ENCODE measurements around the gene NXN. TPM values are rescaled to one million over a fixed set of nuclear protein-coding genes. Genes with fewer than 3 reads are reported as not detected.
"Not testable (repeated sequence)": the region's sequence is repeated elsewhere in the genome, so short reads cannot be mapped to it uniquely, and the experiment has no call there.

Gene NXN
- polyA plus RNA-seq, 4 donors, result 33.3 to 42.1 (median 38.8) TPM

- DNase-seq (ENCODE audit: low read depth in 4 of 4, low spot score in 3 of 4), result no peak
Measured at GRCh38 chr17:924711-925475, 54.7 kb downstream of the NXN start.

- not testable (repeated sequence) for DNase-seq (ENCODE audit: low read depth in 4 of 4, low spot score in 3 of 4)
Measured at GRCh38 chr17:924306-924705, 55.3 kb downstream of the NXN start.

- no peak for DNase-seq (ENCODE audit: low read depth in 4 of 4, low spot score in 3 of 4)
Measured at GRCh38 chr17:923633-924032, 55.9 kb downstream of the NXN start.

DNA sequence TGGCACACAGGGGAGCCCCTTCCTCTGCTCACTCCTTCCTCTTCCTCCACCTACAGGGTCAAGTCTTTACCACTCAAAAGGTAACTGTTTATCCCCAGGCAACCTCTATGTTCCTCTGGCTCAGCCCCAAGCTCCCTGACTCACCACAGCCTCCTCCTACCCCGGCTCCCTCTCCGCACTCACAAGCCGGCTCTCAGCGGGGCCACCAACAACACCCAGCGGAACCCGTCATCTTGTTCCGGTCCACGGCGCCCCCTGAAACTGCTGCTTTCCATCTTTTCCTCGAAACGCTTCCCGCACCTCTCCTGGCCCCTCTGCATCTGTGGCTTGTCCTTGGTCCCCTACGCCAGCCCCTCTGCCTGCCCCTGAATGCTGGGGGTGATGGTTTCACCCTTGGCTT is 58.4 kb downstream of the NXN start:
- DNase-seq (ENCODE audit: low read depth in 4 of 4, low spot score in 3 of 4), result no peak

DNA sequence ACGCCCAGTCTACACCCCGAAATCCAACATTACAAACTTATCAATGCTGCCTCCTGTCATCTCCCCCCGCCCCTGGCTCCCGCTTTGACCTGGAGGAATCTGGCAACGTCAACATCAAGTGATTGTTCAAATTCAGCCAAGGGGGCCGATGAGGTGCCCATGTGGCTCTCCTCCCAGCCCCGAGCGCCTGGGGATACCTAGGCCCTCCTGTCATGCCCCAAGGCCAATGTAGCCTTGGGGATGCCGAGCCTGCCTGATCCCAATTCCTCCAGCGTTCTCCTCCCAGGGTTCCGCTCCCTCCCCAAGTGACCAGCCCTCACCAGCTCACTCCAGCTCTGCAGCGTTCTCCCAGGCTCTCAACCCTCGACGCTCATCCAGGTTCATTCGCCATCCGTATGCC is 59.4 kb downstream of the NXN start:
- DNase-seq (ENCODE audit: low read depth in 4 of 4, low spot score in 3 of 4), result no peak

DNA sequence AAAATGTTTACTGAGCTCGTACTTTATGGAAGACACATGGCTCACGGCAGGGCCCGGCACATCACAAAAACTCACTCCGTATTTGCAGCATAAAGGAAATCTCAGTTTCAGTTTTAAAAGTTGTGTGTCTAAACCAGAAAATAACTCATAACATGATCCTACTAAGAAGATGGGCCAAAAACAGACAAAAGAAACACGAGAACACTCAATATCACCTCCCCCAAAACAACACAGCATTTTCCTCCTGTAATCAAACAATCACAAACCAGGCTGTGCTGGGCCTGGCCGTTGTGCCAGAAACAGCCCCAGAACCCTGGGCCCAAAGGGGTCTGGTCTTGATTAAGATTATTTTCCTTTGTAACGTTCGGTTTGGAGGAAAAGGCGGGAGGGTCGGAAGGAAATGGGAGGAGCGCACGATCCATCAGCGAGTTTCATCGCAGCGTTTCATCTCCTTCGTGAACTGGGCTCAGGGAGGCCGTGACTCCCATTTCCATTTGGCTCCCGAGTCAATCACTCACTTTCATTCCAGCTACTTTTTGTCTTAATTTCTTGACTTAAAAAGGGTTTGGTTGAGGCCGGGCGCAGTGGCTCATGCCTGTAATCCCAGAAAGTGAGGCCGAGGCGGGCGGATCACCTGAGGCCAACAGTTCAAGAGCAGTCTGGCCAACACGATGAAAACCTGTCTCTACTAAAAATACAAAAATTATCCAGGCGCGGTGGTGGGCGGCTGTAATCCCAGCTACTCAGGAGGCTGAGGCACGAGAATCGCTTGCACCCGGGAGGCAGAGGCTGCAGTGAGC is 61.4 kb downstream of the NXN start:
- DNase-seq (ENCODE audit: low read depth in 4 of 4, low spot score in 3 of 4), result no peak

DNA sequence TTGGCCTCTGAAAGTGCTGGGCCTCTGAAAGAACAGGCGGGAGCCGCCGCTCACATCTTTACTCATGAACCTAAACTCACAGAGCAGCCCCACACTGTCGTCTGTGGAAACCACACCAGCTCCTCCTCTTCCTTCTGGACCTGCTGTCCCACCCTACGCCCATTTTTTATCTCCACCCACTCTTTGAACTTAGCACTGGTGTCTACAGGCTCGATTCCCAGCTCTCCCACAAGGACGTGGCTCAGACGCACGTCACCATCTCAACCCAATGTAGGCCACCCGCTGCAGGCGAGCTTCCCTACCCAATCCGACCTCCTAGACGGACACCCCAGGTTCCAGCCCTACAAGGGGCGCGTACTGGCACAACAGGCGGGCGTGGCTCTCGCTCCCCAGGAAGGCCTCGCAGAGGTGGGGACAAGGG is 62.2 kb downstream of the NXN start:
- DNase-seq (ENCODE audit: low read depth in 4 of 4, low spot score in 3 of 4), result no peak

- no peak for DNase-seq (ENCODE audit: low read depth in 4 of 4, low spot score in 3 of 4)
Measured at GRCh38 chr17:916315-916714, 63.3 kb downstream of the NXN start.

DNA sequence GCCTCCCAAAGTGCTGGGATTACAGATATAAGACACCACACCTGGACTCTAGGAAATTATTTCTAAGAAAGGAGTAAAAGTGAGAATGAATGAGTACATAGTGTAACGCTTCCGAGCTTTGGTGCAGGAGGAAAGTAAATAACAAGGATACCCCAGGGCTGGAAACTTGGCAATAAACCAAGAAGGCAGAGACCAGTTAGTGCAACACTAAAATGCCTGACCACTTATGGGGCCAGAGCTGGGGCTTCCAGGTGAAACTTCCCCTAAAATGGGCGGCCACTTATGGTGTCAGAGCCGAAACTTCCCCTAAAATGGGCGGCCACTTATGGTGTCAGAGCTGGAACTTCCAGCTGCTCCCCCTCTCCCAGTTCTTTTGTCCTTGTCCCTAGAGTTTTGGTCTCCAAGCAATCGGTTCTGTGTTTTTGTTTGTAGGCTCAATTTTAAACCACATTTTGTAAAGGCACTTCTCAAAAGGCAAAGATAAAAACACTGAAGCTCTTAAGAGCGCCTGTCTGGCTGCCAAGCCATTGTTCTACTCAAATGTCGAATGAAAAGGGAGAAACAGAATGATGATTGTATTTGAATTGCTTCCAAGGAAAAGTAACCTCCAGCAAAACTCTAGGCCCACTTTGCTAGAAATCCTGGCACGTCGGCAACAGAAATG is 63.9 kb downstream of the NXN start:
- DNase-seq (ENCODE audit: low read depth in 4 of 4, low spot score in 3 of 4), result no peak

- no peak for DNase-seq (ENCODE audit: low read depth in 4 of 4, low spot score in 3 of 4)
Measured at GRCh38 chr17:914561-914960, 65.0 kb downstream of the NXN start.

GRCh38 chr17:913207-913606 is 66.4 kb downstream of the NXN start:
- DNase-seq (ENCODE audit: low read depth in 4 of 4, low spot score in 3 of 4), result no peak

GRCh38 chr17:909642-910323 is 69.8 kb downstream of the NXN start:
- DNase-seq (ENCODE audit: low read depth in 4 of 4, low spot score in 3 of 4), result no peak

DNA sequence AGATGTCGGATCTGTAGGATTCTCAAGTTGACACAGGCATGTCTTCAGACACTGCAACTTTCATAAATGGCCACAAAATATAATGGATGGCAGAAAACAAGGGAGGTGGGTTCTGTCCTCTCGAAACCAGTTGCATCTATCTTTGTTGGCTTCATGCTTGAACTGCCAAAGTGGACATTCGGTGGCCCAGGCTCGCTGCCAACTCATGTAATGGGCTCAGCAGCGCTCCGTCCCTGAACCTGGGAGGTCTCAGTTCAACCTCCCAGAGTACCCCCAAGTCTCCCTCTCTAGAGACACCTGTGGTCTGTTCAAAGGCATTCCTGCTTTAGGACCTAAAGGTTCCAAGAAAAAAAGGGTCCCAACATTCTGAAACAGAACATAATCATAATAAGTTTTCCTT is 71.9 kb downstream of the NXN start:
- no peak for DNase-seq (ENCODE audit: low read depth in 4 of 4, low spot score in 3 of 4)

- DNase-seq (ENCODE audit: low read depth in 4 of 4, low spot score in 3 of 4), result not testable (repeated sequence)
Measured at GRCh38 chr17:905708-906107, 73.9 kb downstream of the NXN start.

DNA sequence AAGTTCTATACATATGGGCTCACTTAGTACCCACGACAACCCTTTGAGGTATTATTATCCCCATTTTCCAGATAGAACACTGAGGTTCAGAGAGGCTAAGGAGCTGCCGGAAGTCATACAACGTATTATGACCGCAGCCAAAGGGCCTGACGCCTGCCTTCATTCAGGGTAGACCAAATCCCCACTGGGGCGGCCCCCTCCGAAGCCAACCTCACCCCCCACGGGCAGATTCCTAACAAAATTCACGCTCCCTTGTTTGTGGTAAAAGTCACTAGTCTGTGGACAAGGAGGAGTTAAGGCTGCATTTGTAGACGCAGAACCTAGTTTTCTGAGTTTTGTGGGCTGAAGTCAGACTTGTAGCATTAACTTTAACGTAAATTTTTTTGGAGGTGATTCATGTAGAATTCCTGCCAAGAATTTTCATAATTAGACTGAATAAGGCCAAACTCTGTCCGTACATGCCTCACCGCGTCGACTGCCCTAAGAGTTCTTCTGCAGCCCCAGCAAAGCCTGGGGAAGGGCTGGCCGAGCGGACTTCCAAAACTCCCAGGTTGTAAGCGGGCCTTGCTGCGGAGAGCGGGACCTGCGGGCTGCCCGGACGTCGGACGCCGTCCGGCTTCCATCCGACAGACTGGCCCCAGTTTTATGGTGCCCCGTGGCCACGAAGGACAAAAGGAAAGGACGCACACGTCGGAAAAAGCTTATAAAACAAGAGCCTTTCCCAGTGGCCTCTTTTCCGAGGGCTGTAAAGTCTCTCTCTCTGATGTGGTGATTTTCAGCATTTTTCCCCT is 75.7 kb downstream of the NXN start:
- no peak for DNase-seq (ENCODE audit: low read depth in 4 of 4, low spot score in 3 of 4)

DNA sequence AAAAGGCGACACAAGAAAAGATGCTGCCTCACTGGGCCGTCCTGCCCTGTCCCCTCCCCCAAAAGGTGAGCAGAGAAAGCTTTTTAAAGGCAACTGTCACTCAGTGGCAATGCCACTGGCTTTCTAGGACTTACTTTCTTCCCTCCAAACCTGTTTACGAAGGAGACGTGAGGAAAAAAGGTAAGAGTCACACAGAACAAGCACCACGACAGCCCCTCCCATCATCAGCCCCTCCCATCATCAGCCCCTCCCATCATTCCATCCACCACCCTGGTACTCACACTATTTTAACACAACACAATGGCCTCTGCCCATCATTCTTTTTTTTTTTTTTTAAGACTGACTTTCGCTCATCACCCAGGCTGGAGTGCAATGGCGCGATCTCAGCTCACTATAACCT is 77.1 kb downstream of the NXN start:
- no peak for DNase-seq (ENCODE audit: low read depth in 4 of 4, low spot score in 3 of 4)

DNA sequence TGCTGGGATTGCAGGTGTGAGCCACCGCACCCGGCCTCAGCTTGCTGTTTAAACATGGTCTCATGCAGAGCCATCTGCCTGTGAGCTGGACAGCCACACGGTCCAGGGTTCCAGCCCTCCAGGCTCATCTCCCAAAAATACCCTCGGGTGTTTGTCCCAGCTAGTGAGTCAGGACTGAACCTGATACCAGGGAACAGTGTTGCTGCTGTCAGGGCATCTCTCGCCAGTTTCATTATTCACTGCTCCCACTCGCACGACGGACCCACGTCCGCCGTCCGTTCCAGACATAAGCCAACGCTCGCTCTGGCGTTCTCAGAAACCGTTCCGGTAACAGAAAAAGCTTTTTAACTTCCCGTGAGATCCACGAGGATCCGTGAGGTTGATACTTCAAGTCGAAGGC is 77.6 kb downstream of the NXN start:
- no peak for DNase-seq (ENCODE audit: low read depth in 4 of 4, low spot score in 3 of 4)

- no peak for DNase-seq (ENCODE audit: low read depth in 4 of 4, low spot score in 3 of 4)
Measured at GRCh38 chr17:901191-901950, 78.2 kb downstream of the NXN start.

DNA sequence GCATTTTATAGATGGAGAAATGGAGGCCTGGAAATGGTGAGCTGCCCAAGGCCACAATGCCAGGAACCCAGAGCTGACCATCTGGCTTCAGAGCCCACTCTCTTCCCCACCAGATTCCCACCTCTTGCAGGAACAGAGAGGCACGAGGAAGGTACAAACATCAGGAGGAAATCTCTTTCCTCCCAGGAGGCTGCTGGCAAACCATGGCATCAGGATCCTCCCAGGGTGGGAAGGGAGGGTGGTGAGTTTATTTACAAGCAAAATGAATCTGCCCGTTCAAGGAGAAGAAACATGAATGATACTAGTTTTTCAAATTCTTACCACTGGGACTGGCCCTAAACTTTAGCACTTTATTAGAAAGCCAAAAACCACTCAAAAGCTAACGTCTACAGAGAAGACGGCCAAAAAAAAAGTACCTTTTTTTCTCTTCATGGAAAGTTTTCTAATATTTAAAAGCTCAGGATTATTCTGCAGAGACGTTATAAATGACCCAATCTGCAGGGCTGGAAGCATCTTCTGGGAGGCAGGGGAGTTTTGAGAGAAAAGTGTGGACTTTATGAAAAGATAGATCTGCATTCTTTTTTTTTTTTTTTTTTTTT is 79.1 kb downstream of the NXN start:
- DNase-seq (ENCODE audit: low read depth in 4 of 4, low spot score in 3 of 4), result no peak
